CD4-positive, alpha-beta T cell treated with Interleukin-10 for 1 hour (primary cell): Measurements from ENCODE around the gene SNED1.
"Not testable (repeated sequence)": the region's sequence is repeated elsewhere in the genome, so short reads cannot be mapped to it uniquely, and the experiment has no call there.

Source experiments
- DNase-seq: peaks from one replicate; pipeline ENCODE4 v3.0.0-alpha.2; 2020

The SNED1 gene

GRCh38 chr2:241091734-241092445 lies 93.5 kb downstream of the SNED1 start:
- DNase-seq = no peak

GRCh38 chr2:241092677-241093076 lies 94.3 kb downstream of the SNED1 start:
- DNase-seq = no peak

GRCh38 chr2:241093133-241093781 lies 94.8 kb downstream of the SNED1 start:
- DNase-seq = not testable (repeated sequence)

- no peak for DNase-seq
Measured at GRCh38 chr2:241094172-241094571, 95.8 kb downstream of the SNED1 start.

- no peak for DNase-seq
Measured at GRCh38 chr2:241094924-241095420, 96.6 kb downstream of the SNED1 start.

GRCh38 chr2:241095594-241096290 lies 97.3 kb downstream of the SNED1 start:
- DNase-seq = peak; percentile 77

GRCh38 chr2:241096979-241097378 lies 98.6 kb downstream of the SNED1 start:
- no peak for DNase-seq

- DNase-seq = no peak
Measured at GRCh38 chr2:241099246-241099645, 100.8 kb downstream of the SNED1 start.

GRCh38 chr2:241102239-241102803 lies 103.9 kb downstream of the SNED1 start, which contains the start of gene MTERF4:
Gene MTERF4, minus strand, starts transcription at chr2:241102287. Its CDS starts 14 bp downstream, at chr2:241102273.
- peak; percentile 90 for DNase-seq

GRCh38 chr2:241103176-241103595 lies 104.8 kb downstream of the SNED1 start:
- DNase-seq = no peak

GRCh38 chr2:241104611-241105010 lies 106.2 kb downstream of the SNED1 start:
- not testable (repeated sequence) for DNase-seq

- DNase-seq = no peak
Measured at GRCh38 chr2:241105641-241106040, 107.2 kb downstream of the SNED1 start.

- DNase-seq = no peak
Measured at GRCh38 chr2:241107031-241107783, 108.8 kb downstream of the SNED1 start.

- peak; percentile 62 for DNase-seq
Measured at GRCh38 chr2:241108271-241109209, 110.1 kb downstream of the SNED1 start.

GRCh38 chr2:241109210-241110088 lies 111.0 kb downstream of the SNED1 start:
- DNase-seq = no peak

- no peak for DNase-seq
Measured at GRCh38 chr2:241110089-241110606, 111.7 kb downstream of the SNED1 start.

- no peak for DNase-seq
Measured at GRCh38 chr2:241110607-241111439, 112.4 kb downstream of the SNED1 start.

- peak; percentile 41 for DNase-seq
Measured at GRCh38 chr2:241111440-241111805, 113.0 kb downstream of the SNED1 start.

- no peak for DNase-seq
Measured at GRCh38 chr2:241112046-241112445, 113.6 kb downstream of the SNED1 start.
